Liver (tissue), 3 donors: ENCODE results near the gene CSTA.

Source experiments
- RXRA ChIP-seq, 2 donors: IDR thresholded peaks; 2 replicates each; pipeline ENCODE4 v1.6.1; 2017 to 2018; ENCODE audit warnings: antibody characterized with exemption in 2 of 2, mild to moderate bottlenecking in 1 of 2
- SP1 ChIP-seq: IDR thresholded peaks from 2 replicates; pipeline ENCODE4 v1.6.1; 2018; ENCODE audit warnings: antibody characterized with exemption, mild to moderate bottlenecking
- TAF1 ChIP-seq: conservative IDR thresholded peaks from 2 replicates; pipeline ENCODE4 v1.6.1; 2016; ENCODE audit warnings: antibody characterized with exemption, mild to moderate bottlenecking
- TF ChIP-seq, protein P1 (sequence below): fragments of 150-350 bp; IDR thresholded peaks from 2 replicates; pipeline ENCODE4 v1.5.1; 2017; ENCODE audit warnings: improper control_type of control experiment, low read depth, low read length; ENCODE audit not compliant: missing input control
- donor health status: healthy.
- donor health status: healthy.

DNA sequence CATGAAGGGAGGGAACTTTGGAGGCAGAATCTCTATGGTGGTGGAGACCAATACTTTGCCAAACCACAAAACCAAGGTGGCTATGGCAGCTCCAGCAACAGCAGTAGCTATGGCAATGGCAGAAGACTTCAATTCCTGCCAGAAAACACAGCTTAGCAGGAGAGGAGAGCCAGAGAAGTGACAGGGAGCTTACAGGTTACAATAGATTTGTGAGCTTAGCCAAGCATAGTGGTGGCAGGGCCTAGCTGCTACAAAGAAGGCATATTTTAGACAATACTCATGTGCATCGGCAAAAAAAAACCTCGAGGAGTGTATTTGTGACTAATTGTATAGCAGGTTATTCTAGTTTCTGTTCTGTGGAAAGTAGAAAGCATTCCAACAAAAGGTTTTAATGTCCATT, 6.4 kb upstream of the CSTA start:
- TF ChIP-seq SP1 (no peak), RXRA (IDR thresholded peaks at IDR 0.05) (no peak), TAF1 (no peak)
- TF ChIP-seq, protein P1, sequence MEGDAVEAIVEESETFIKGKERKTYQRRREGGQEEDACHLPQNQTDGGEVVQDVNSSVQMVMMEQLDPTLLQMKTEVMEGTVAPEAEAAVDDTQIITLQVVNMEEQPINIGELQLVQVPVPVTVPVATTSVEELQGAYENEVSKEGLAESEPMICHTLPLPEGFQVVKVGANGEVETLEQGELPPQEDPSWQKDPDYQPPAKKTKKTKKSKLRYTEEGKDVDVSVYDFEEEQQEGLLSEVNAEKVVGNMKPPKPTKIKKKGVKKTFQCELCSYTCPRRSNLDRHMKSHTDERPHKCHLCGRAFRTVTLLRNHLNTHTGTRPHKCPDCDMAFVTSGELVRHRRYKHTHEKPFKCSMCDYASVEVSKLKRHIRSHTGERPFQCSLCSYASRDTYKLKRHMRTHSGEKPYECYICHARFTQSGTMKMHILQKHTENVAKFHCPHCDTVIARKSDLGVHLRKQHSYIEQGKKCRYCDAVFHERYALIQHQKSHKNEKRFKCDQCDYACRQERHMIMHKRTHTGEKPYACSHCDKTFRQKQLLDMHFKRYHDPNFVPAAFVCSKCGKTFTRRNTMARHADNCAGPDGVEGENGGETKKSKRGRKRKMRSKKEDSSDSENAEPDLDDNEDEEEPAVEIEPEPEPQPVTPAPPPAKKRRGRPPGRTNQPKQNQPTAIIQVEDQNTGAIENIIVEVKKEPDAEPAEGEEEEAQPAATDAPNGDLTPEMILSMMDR: no peak
